Tibial nerve (tissue), 4 donors: ENCODE measurements around the gene TSPAN7. TPM values are rescaled to one million over a fixed set of nuclear protein-coding genes. Genes with fewer than 3 reads are reported as not detected.

Experiments used
- DNase-seq, 2 donors: peaks; one replicate each; pipeline ENCODE4 v3.0.0-alpha.2; 2019; ENCODE audit warnings: low spot score in 2 of 2
- H3K27ac ChIP-seq, 4 donors: fragments of 200-600 bp; sonication (generic) in 3 of 4; one replicate each; pipeline ENCODE4 v1.5.1; 2017 to 2019; ENCODE audit warnings: mild to moderate bottlenecking in 1 of 4
- H3K27me3 ChIP-seq, 2 donors: fragments of 200-600 bp; sonication (generic) in 1 of 2; one replicate each; pipeline versions ENCODE4 v1.5.1 to v1.6.0; 2017 to 2019
- H3K36me3 ChIP-seq, 3 donors: fragments of 200-600 bp; sonication (generic); one replicate each; pipeline ENCODE4 v1.5.1; 2018 to 2019
- H3K4me1 ChIP-seq, 4 donors: fragments of 200-600 bp; sonication (generic) in 3 of 4; one replicate each; pipeline ENCODE4 v1.5.1; 2017 to 2019
- H3K4me3 ChIP-seq, 4 donors: fragments of 200-600 bp; sonication (generic) in 3 of 4; one replicate each; pipeline ENCODE4 v1.5.1; 2017 to 2019; ENCODE audit warnings: mild to moderate bottlenecking in 1 of 4, moderate library complexity in 1 of 4
- H3K9me3 ChIP-seq, 4 donors: fragments of 200-600 bp; sonication (generic) in 3 of 4; one replicate each; pipeline ENCODE4 v1.5.1; 2017 to 2019
- EP300 ChIP-seq, 2 donors: sonication (generic); formaldehyde crosslinking; IDR thresholded peaks; one replicate each; pipeline ENCODE4 v1.6.1; 2017; ENCODE audit warnings: antibody characterized with exemption in 2 of 2, mild to moderate bottlenecking in 1 of 2
- POLR2A ChIP-seq, 2 donors: fragments of 450-650 bp; IDR thresholded peaks; one replicate each; pipeline ENCODE4 v1.6.1; 2017; ENCODE audit warnings: antibody characterized with exemption in 2 of 2, mild to moderate bottlenecking in 2 of 2, moderate library complexity in 2 of 2
- WGBS, 2 donors: methylation state at CpG; one replicate each; pipeline ENCODE4 v1.1.5; 2018; 5-methylcytosine and 5-hydroxymethylcytosine counted together
- total RNA-seq, 4 donors: library from RNA; depleted of rRNA; stranded (reverse); fragments of >200 nt; gene quantifications; one replicate each; pipeline ENCODE4 v1.1.0, GENCODE V29; 2016
- TF ChIP-seq, protein P1 (sequence below), 5 experiments: fragments of 200-600 bp in 3 of 5; fragments of 450-650 bp in 2 of 5; sonication (generic) in 3 of 5; IDR thresholded peaks; one replicate each; pipeline ENCODE4 v1.5.1; 2016 to 2019; ENCODE audit warnings: antibody characterized with exemption in 5 of 5, mild to moderate bottlenecking in 3 of 5, moderate library complexity in 2 of 5

Gene TSPAN7
- total RNA-seq, 4 donors from 2014 or later, result 28.5 to 68.2 (median 40.5) TPM

DNA sequence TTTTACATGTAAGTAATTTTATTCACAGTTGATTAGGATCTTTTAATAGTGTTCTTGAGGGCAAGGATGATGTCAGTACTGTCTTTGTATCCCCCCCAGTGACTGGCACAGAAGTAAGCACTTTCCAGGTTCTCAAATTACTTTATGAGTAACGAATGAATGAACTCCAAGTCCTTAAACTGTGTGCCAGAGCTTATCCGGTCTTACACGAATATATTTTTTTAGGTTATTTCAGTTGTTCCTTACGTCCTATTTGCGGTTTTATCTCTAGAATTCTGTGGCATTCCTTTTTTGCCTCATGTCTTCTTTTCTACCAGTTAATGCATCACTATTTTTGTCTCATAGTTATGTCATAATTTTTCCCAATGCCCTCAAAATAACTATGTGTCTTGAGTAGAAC lies 133.1 kb downstream of the TSPAN7 start:
- Histone ChIP-seq H3K36me3 (no peaks in the 10 kb centered on the region), H3K27ac (no peak overlapping the region), H3K4me3 (no peak overlapping the region), H3K9me3 (no peaks in the 10 kb centered on the region), H3K27me3 (no peaks in the 10 kb centered on the region), H3K4me1 (peaks cover 0 to 5% (median 0%) of the 10 kb centered on the region in 4 donors)
- no peak for DNase-seq
- 72 to 89% methylated on average over 5 of the region's 5 CpGs for WGBS, 2 donors
- TF ChIP-seq POLR2A (IDR thresholded peaks at IDR 0.05), result no peak
- TF ChIP-seq, protein P1, sequence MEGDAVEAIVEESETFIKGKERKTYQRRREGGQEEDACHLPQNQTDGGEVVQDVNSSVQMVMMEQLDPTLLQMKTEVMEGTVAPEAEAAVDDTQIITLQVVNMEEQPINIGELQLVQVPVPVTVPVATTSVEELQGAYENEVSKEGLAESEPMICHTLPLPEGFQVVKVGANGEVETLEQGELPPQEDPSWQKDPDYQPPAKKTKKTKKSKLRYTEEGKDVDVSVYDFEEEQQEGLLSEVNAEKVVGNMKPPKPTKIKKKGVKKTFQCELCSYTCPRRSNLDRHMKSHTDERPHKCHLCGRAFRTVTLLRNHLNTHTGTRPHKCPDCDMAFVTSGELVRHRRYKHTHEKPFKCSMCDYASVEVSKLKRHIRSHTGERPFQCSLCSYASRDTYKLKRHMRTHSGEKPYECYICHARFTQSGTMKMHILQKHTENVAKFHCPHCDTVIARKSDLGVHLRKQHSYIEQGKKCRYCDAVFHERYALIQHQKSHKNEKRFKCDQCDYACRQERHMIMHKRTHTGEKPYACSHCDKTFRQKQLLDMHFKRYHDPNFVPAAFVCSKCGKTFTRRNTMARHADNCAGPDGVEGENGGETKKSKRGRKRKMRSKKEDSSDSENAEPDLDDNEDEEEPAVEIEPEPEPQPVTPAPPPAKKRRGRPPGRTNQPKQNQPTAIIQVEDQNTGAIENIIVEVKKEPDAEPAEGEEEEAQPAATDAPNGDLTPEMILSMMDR (IDR thresholded peaks at IDR 0.05), result no peak
- no peak for TF ChIP-seq EP300 (IDR thresholded peaks at IDR 0.05)

DNA sequence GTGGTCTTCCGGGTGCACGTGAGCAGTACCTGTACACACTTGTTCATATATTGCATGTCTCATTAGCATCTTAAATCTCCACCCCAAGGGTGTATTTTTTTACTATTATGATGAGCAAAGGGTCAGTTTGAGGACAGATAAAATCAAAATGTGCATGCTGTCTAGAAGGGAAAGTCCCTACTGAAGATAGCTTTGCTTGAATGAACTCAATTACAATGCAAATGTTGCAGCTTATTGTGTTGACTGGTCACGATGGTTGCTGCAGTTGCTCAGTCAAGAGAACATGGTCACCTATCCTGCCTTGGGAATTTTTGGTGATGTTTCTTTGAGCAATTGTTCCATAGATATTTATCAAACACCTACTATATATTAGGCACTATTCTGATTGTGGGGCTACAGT lies 136.1 kb downstream of the TSPAN7 start:
- no peak for DNase-seq
- Histone ChIP-seq H3K27ac (no peak overlapping the region), H3K9me3 (no peaks in the 10 kb centered on the region), H3K27me3 (no peaks in the 10 kb centered on the region), H3K4me1 (peaks cover 0 to 5% (median 0%) of the 10 kb centered on the region in 4 donors), H3K36me3 (no peaks in the 10 kb centered on the region), H3K4me3 (no peak overlapping the region)
- TF ChIP-seq POLR2A (IDR thresholded peaks at IDR 0.05) (no peak), EP300 (IDR thresholded peaks at IDR 0.05) (no peak)
- 82 to 91% methylated on average over 3 of the region's 3 CpGs for WGBS, 2 donors

DNA sequence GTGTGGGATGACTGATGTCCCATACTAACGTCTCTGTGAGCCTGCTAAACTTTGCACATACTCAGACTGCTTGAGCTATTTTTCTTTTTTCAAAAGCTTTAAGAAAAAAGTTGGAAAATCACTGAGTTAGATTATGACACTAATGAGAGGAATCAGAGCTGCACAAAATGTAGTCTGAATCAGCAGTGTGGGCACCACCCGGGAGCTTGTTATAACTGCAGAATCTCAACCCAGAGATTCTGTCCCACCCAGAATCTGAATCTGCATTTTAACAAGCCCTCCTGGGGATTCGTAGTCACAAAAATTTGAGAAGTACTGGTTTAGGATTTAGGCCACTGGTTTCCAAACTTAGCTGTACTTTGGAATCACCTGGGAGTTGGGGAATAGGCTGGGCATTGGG lies 137.8 kb downstream of the TSPAN7 start:
- 56 to 57% methylated on average over 3 of the region's 3 CpGs for WGBS, 2 donors

DNA sequence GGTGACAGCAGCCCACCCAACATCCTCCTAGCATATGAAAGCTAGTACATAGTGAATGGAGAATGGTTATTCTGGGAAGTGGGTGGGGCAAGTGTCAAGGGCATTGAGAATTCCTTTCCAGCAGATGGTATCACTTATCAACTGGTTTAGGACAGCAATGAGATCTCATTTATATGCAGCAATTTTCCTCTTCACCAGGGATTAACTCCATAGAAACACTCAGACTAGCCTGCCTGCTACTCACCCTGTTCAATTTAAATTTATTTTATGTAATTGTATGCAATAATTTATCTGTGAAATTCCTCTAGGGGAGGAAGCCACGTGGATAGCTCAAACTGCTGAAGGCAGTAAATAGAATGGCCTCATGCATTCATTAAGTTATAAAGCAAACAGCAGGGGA lies 138.4 kb downstream of the TSPAN7 start:
- H3K4me3 ChIP-seq, result no peak overlapping the region
- TF ChIP-seq POLR2A (IDR thresholded peaks at IDR 0.05) (no peak), EP300 (IDR thresholded peaks at IDR 0.05) (no peak)
- TF ChIP-seq, protein P1 (IDR thresholded peaks at IDR 0.05), result no peak
- no peak for DNase-seq
- no peak overlapping the region for H3K27ac ChIP-seq
- no peaks in the 10 kb centered on the region for H3K9me3 ChIP-seq
- H3K36me3 ChIP-seq, result no peaks in the 10 kb centered on the region
- no peaks in the 10 kb centered on the region for H3K27me3 ChIP-seq
- WGBS, 2 donors, result 19 to 25% methylated on average over 1 of the region's 1 CpG
- H3K4me1 ChIP-seq, result peaks cover 0 to 5% (median 0%) of the 10 kb centered on the region in 4 donors

More for the DNA sequence above, 137.8 kb downstream of the TSPAN7 start:
- H3K4me1 ChIP-seq, result peaks cover 0 to 5% (median 0%) of the 10 kb centered on the region in 4 donors
- DNase-seq, result no peak
- TF ChIP-seq POLR2A (IDR thresholded peaks at IDR 0.05), result no peak
- TF ChIP-seq, protein P1 (IDR thresholded peaks at IDR 0.05), result no peak
- no peak for TF ChIP-seq EP300 (IDR thresholded peaks at IDR 0.05)
- no peak overlapping the region for H3K27ac ChIP-seq
- no peaks in the 10 kb centered on the region for H3K36me3 ChIP-seq
- H3K9me3 ChIP-seq, result no peaks in the 10 kb centered on the region
- no peaks in the 10 kb centered on the region for H3K27me3 ChIP-seq
- no peak overlapping the region for H3K4me3 ChIP-seq

DNA sequence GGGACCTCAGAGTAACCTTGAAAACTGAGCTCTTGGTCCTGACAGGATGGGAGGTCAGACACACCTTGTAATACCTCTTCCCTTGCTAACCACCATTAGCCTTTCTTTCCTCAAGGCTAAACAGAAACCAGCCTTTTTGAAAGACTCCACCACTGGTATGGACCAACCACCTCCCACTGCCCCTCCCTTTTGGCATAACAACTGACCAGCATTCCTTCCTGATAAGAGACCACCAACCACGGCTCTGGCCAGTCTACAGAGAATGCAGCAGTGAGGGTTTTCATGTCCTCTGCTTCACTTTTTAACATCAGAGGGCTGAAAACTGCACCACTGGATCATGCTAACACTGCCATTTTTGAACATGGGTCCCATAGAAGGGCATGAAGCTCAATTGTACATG lies 139.7 kb downstream of the TSPAN7 start:
- Histone ChIP-seq H3K9me3 (no peaks in the 10 kb centered on the region), H3K4me1 (peaks cover 0 to 5% (median 0%) of the 10 kb centered on the region in 4 donors), H3K4me3 (no peak overlapping the region), H3K36me3 (no peaks in the 10 kb centered on the region), H3K27me3 (no peaks in the 10 kb centered on the region), H3K27ac (no peak overlapping the region)
- TF ChIP-seq, protein P1 (IDR thresholded peaks at IDR 0.05), result no peak
- no peak for TF ChIP-seq EP300 (IDR thresholded peaks at IDR 0.05)
- no peak for TF ChIP-seq POLR2A (IDR thresholded peaks at IDR 0.05)
- 17 to 47% methylated on average over 1 of the region's 1 CpG for WGBS, 2 donors
- DNase-seq, result no peak
